Kidney capillary endothelial cell (primary cell): ENCODE data around the gene AIF1.

Experiments used
- DNase-seq: peaks from one replicate; pipeline ENCODE4 v3.0.0-alpha.2; 2018; ENCODE audit warnings: low spot score

Gene AIF1

DNA sequence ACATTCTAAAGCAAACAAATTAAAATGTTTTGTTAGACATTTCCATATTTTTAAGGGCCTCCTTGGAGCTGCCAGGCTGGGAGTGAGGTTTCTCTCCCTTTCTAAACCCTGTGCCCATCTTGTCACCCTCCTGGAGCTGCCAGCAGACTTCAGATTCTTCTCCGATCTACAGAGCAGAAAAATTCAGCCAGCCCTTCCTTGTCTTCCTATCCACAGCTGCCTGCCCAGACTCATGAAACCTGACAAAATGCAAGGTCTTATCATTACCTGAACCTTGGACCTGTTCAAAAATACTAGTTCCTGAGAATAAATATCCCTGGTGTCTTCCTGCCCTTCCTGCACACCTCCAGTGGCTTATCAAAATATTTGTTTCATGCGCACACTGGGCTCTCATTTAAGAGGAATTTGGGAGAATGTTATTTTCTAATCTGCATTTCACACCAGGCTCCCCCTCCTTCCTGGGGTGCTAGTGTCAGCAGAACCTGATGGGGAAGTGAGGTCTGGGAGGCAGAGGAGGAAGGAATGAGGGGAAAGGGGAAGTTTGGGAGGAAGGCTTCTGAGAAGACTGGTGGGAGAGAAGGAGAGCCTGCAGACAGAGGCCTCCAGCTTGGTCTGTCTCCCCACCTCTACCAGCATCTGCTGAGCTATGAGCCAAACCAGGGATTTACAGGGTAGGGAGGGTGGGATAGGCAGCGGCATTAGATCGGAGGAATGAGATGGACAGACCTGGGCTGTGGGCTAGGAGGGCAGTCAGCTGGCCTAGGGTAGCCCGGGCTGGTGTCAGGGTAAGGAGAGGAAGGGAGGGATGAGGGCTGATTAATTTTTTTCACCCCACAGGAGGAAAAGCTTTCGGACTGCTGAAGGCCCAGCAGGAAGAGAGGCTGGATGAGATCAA is at the start of gene AIF1:
TSS of gene AIF1 (plus strand) at position 551 of the 895 bp plus-strand sequence. CDS start at position 647, 96 bp downstream.
- no peak for DNase-seq

DNA sequence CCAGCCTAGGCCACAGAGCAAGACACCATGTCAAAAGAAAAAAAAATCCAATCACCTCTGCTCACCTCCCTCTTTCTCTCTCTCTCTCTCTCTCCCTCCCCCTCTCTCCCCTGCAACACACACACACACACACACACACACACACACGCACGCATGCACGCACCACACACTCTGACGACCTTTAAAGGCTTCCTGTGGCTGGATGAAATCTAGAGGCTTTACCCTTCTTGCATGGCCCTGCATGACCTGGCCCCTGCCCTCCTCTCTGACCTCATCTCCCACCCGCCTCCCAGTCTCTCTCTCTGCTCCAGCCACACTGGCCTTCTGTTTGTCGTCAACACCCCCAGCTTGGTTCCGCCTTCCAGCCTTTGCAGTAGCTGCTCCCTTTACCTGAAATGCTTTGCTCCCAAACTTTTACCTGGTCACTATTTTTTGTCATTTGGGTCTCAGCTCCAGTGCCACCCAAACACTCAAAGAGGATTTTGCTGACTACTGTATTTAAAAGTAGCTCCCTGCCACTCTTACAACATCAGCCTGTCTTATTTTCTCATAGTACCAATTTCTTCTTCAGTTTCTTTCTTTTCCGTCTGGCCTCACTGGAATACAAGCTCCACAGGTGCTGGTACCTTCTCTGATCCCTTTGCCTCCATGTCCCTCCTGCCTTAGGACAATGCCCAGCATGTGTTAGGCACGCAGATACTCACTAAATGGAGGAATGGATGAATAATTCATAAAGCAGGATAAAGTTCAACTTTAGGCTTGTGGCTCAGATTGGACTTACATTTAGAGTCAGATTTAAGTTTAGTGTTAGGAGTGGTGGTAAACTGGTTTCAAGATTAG is 47.3 kb upstream of the AIF1 start:
- DNase-seq = no peak

DNA sequence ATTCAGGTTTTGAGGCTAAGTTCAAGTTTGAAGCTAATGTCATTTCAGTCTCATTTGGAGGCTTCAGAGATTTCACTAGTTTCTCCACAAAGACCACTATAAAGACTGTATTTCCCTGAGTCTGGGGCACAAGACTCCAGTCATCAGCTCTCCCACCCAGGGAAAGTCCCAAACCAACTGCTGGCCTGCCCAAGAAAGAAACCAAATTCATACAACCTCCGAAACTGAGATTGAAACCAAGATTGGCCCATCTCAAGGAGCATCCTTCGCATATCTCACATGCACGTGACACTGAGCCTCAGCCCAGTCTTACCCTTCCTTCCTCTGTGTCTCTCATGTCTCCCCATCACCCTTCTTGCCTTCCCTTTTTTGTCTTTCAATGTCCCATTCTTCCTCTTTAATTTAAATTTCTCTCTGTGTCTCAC is 46.5 kb upstream of the AIF1 start:
- no peak for DNase-seq

DNA sequence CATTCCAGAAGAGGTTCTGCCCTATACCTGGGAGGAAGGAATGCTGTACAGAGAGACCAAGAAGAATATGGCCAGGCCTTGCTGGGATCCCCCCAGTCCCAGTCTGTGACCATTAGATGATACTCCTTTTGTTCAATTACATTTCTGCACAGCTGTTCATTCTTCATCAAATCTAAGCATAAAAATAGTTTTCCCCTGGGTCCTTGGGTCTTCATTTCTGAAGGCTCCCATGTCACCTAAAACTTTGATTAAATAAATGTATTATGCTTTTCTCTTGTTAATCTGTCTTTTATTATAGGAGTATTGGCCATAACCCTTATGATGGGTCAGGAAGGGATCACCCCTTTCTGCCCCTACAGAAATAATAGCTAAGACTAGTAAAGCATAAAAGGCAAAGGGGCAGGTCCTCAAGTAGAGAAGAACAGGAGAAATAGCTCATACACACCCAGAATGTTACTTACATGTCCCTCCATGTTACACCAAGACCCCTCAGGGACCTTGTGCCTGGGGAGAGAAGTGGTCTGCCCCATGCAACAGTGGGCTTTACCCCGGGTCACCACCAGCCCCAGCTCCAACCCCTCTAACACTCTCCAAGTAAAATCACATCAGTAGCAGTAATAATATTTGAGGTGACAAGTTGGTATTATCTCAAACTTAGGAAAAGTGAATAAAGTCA is 45.0 kb upstream of the AIF1 start:
- DNase-seq = no peak

DNA sequence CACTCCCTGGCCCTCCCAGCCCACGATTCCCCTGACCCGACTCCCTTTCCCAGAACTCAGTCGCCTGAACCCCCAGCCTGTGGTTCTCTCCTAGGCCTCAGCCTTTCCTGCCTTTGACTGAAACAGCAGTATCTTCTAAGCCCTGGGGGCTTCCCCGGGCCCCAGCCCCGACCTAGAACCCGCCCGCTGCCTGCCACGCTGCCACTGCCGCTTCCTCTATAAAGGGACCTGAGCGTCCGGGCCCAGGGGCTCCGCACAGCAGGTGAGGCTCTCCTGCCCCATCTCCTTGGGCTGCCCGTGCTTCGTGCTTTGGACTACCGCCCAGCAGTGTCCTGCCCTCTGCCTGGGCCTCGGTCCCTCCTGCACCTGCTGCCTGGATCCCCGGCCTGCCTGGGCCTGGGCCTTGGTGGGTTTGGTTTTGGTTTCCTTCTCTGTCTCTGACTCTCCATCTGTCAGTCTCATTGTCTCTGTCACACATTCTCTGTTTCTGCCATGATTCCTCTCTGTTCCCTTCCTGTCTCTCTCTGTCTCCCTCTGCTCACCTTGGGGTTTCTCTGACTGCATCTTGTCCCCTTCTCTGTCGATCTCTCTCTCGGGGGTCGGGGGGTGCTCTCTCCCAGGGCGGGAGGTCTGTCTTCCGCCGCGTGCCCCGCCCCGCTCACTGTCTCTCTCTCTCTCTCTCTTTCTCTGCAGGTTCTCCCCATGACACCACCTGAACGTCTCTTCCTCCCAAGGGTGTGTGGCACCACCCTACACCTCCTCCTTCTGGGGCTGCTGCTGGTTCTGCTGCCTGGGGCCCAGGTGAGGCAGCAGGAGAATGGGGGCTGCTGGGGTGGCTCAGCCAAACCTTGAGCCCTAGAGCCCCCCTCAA is 42.8 kb upstream of the AIF1 start, which contains the start of gene LTA:
TSS of gene LTA (plus strand) at position 249 of the 871 bp plus-strand sequence. CDS start at position 703, 454 bp downstream.
- no peak for DNase-seq

DNA sequence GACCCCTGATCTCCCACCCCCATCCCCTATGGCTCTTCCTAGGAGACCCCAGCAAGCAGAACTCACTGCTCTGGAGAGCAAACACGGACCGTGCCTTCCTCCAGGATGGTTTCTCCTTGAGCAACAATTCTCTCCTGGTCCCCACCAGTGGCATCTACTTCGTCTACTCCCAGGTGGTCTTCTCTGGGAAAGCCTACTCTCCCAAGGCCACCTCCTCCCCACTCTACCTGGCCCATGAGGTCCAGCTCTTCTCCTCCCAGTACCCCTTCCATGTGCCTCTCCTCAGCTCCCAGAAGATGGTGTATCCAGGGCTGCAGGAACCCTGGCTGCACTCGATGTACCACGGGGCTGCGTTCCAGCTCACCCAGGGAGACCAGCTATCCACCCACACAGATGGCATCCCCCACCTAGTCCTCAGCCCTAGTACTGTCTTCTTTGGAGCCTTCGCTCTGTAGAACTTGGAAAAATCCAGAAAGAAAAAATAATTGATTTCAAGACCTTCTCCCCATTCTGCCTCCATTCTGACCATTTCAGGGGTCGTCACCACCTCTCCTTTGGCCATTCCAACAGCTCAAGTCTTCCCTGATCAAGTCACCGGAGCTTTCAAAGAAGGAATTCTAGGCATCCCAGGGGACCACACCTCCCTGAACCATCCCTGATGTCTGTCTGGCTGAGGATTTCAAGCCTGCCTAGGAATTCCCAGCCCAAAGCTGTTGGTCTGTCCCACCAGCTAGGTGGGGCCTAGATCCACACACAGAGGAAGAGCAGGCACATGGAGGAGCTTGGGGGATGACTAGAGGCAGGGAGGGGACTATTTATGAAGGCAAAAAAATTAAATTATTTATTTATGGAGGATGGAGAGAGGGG is 41.6 kb upstream of the AIF1 start:
- no peak for DNase-seq

DNA sequence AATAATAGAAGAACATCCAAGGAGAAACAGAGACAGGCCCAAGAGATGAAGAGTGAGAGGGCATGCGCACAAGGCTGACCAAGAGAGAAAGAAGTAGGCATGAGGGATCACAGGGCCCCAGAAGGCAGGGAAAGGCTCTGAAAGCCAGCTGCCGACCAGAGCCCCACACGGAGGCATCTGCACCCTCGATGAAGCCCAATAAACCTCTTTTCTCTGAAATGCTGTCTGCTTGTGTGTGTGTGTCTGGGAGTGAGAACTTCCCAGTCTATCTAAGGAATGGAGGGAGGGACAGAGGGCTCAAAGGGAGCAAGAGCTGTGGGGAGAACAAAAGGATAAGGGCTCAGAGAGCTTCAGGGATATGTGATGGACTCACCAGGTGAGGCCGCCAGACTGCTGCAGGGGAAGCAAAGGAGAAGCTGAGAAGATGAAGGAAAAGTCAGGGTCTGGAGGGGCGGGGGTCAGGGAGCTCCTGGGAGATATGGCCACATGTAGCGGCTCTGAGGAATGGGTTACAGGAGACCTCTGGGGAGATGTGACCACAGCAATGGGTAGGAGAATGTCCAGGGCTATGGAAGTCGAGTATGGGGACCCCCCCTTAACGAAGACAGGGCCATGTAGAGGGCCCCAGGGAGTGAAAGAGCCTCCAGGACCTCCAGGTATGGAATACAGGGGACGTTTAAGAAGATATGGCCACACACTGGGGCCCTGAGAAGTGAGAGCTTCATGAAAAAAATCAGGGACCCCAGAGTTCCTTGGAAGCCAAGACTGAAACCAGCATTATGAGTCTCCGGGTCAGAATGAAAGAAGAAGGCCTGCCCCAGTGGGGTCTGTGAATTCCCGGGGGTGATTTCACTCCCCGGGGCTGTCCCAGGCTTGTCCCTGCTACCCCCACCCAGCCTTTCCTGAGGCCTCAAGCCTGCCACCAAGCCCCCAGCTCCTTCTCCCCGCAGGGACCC is 40.6 kb upstream of the AIF1 start:
- no peak for DNase-seq

DNA sequence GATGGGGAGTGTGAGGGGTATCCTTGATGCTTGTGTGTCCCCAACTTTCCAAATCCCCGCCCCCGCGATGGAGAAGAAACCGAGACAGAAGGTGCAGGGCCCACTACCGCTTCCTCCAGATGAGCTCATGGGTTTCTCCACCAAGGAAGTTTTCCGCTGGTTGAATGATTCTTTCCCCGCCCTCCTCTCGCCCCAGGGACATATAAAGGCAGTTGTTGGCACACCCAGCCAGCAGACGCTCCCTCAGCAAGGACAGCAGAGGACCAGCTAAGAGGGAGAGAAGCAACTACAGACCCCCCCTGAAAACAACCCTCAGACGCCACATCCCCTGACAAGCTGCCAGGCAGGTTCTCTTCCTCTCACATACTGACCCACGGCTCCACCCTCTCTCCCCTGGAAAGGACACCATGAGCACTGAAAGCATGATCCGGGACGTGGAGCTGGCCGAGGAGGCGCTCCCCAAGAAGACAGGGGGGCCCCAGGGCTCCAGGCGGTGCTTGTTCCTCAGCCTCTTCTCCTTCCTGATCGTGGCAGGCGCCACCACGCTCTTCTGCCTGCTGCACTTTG is 39.6 kb upstream of the AIF1 start, which contains the start of gene TNF:
TSS of gene TNF (plus strand) at position 231 of the 567 bp plus-strand sequence. CDS start at position 408, 177 bp downstream.
- no peak for DNase-seq

DNA sequence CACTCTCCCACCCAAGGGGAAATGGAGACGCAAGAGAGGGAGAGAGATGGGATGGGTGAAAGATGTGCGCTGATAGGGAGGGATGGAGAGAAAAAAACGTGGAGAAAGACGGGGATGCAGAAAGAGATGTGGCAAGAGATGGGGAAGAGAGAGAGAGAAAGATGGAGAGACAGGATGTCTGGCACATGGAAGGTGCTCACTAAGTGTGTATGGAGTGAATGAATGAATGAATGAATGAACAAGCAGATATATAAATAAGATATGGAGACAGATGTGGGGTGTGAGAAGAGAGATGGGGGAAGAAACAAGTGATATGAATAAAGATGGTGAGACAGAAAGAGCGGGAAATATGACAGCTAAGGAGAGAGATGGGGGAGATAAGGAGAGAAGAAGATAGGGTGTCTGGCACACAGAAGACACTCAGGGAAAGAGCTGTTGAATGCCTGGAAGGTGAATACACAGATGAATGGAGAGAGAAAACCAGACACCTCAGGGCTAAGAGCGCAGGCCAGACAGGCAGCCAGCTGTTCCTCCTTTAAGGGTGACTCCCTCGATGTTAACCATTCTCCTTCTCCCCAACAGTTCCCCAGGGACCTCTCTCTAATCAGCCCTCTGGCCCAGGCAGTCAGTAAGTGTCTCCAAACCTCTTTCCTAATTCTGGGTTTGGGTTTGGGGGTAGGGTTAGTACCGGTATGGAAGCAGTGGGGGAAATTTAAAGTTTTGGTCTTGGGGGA is 38.9 kb upstream of the AIF1 start:
- no peak for DNase-seq

DNA sequence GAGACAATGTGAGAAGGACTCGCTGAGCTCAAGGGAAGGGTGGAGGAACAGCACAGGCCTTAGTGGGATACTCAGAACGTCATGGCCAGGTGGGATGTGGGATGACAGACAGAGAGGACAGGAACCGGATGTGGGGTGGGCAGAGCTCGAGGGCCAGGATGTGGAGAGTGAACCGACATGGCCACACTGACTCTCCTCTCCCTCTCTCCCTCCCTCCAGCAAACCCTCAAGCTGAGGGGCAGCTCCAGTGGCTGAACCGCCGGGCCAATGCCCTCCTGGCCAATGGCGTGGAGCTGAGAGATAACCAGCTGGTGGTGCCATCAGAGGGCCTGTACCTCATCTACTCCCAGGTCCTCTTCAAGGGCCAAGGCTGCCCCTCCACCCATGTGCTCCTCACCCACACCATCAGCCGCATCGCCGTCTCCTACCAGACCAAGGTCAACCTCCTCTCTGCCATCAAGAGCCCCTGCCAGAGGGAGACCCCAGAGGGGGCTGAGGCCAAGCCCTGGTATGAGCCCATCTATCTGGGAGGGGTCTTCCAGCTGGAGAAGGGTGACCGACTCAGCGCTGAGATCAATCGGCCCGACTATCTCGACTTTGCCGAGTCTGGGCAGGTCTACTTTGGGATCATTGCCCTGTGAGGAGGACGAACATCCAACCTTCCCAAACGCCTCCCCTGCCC is 38.0 kb upstream of the AIF1 start:
- no peak for DNase-seq

DNA sequence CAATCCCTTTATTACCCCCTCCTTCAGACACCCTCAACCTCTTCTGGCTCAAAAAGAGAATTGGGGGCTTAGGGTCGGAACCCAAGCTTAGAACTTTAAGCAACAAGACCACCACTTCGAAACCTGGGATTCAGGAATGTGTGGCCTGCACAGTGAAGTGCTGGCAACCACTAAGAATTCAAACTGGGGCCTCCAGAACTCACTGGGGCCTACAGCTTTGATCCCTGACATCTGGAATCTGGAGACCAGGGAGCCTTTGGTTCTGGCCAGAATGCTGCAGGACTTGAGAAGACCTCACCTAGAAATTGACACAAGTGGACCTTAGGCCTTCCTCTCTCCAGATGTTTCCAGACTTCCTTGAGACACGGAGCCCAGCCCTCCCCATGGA is 37.5 kb upstream of the AIF1 start:
- DNase-seq = no peak

DNA sequence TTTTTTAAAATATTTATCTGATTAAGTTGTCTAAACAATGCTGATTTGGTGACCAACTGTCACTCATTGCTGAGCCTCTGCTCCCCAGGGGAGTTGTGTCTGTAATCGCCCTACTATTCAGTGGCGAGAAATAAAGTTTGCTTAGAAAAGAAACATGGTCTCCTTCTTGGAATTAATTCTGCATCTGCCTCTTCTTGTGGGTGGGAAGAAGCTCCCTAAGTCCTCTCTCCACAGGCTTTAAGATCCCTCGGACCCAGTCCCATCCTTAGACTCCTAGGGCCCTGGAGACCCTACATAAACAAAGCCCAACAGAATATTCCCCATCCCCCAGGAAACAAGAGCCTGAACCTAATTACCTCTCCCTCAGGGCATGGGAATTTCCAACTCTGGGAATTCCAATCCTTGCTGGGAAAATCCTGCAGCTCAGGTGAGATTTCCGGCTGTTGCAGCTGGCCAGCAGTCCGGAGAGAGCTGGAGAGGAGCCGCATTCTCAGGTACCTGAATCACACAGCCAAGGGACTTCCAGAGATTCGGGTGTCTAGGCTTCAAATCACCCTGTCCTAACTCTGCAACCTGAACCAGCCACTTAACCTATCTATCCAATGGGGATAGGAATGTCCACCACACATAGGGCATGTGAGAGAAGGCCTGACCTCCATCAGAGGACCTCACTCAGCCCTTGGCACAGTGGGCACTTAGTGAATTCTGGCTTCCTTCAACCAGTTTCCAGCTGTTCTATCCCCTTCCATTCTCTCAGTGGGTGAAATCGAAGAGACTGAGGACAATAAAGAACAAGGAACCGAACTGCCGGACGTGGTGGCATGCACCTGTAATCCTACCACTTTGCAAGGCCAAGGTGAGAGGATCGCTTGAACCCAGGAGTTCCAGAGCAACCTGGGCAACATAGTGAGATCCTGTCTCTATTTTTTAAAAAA is 36.6 kb upstream of the AIF1 start:
- no peak for DNase-seq

DNA sequence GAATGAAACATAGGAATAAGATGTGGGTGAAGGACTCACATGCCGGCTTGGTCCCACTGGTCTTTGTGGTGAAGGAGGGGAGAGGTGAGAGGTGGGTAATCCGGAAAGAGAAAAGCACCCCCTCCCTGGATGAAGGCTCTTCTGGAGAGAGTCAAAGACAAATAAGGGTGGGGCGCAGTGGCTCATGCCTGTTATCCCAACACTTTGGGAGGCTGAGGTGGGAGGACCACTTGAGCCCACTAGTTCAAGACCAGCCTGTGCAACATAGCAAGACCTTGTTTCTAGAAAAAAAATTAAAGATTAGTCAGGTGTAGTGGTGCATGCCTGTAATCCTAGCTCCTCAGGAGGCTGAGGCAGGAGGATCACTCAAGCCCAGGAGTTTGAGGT is 35.9 kb upstream of the AIF1 start:
- DNase-seq = no peak

DNA sequence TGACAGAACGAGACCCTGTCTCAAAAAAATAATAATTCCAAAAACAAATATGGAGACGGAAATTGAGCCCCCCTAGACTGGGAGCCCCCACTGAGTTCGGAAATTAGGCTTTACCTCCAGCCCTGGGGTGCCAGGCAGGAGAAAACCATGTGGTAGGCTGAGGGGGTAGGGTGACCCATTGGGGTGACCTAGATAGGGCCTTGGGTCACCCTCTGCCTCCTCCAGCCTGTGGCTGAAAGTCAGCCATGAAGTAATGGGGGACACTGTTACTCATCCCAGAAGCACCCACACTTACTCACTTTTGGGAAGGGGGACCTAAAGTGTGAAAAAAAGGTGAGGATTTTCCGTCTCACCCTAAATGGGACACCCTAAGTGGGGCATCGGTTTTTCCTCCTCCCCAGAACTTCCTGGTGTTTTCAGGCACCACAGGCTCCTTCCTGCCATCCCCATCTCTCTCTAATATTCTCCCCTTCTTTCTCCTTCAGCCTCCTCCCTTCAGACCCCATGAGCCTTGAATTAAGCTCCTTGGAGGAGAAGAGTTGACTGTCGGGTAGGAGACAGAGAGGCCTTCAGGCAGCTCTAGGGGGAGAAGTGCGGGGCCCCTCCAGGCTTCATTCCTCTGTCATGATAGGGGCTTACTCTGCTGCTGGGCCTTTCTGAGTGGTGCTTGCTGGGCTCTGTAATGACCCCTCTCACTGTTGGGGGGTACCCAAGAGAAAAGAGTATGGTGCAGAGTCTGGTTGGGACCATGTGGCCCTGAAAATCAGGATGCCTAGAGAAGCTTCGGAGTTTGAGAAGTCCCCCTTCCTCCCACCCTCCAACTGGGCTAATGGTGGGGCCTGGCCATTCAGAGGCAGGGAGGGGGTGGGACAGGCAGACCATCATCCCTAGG is 35.2 kb upstream of the AIF1 start:
- DNase-seq = no peak

DNA sequence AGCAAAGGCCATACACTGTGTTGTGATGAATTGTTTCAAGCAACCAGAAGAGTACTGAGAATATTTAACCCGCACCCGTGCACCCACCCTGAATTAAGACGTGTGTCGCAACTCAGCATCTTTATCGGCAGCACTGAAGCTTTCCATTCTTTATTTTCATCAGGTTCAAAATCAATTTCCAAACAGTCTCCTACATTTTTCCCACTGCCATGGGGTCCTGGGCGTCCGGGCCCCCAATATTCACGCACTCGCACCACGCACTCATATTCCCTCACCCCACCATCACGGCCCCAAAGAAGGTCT is 34.6 kb upstream of the AIF1 start:
- DNase-seq = no peak
